Non-pigmented ciliary epithelial cell (primary cell): Measurements from ENCODE around the gene LRRIQ4.

Experiments
- DNase-seq: peaks from one replicate; pipeline ENCODE4 v3.0.0-alpha.2; 2010; ENCODE audit warnings: low read depth

LRRIQ4 gene

GRCh38 chr3:169857811-169858210, 45.1 kb downstream of the LRRIQ4 start:
- no peak for DNase-seq

GRCh38 chr3:169861871-169862270, 49.2 kb downstream of the LRRIQ4 start:
- DNase-seq = no peak

GRCh38 chr3:169863458-169863899, 50.8 kb downstream of the LRRIQ4 start:
- DNase-seq = peak; percentile 31

- DNase-seq = no peak
Measured at GRCh38 chr3:169864270-169864669, 51.6 kb downstream of the LRRIQ4 start.

GRCh38 chr3:169865176-169865767, 52.6 kb downstream of the LRRIQ4 start:
- DNase-seq = no peak

- DNase-seq = no peak
Measured at GRCh38 chr3:169867584-169868210, 55.0 kb downstream of the LRRIQ4 start.

- no peak for DNase-seq
Measured at GRCh38 chr3:169868369-169868768, 55.7 kb downstream of the LRRIQ4 start.

GRCh38 chr3:169869484-169870220, 57.0 kb downstream of the LRRIQ4 start, which contains the start of gene LRRC31:
LRRC31 (minus strand) TSS chr3:169869935; CDS start chr3:169869807, 128 bp downstream.
- no peak for DNase-seq

GRCh38 chr3:169871129-169871886, 58.6 kb downstream of the LRRIQ4 start:
- DNase-seq = no peak

- no peak for DNase-seq
Measured at GRCh38 chr3:169879013-169879557, 66.4 kb downstream of the LRRIQ4 start.

- no peak for DNase-seq
Measured at GRCh38 chr3:169879845-169880575, 67.3 kb downstream of the LRRIQ4 start.

GRCh38 chr3:169880576-169881250, 68.0 kb downstream of the LRRIQ4 start:
- DNase-seq = no peak

- DNase-seq = no peak
Measured at GRCh38 chr3:169886671-169887070, 74.0 kb downstream of the LRRIQ4 start.
